HG03196 (cell line): ENCODE measurements around the gene C10orf95.
"Not testable (repeated sequence)": the region's sequence is repeated elsewhere in the genome, so short reads cannot be mapped to it uniquely, and the experiment has no call there.

Experiments
- ATAC-seq: cut with Tn5 transposase; IDR thresholded peaks from one replicate; pipeline ENCODE4 v1.9.1; 2021; ENCODE audit not compliant: unreplicated experiment

C10orf95 gene

GRCh38 chr10:102465466-102465865, 14.1 kb upstream of the C10orf95 start:
- ATAC-seq = no peak

DNA sequence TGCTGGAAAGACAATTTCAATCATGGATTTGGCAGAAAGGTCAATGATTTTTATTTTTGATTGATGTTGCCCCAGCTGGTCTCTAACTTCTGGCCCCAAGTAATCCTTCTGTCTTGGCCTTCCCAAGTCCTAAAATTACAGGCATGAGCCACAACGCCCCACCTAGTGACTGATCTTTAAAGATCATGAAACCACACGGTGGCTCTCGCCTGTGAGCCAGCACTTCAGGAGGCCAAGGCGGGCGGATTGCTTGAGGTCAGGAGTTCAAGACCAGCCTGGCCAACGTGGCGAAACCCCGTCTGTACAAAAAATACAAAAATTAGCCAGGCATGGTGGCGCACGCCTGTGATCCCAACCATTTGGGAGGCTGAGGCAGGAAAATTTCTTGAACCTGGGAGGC, 12.6 kb upstream of the C10orf95 start:
- ATAC-seq = no peak

DNA sequence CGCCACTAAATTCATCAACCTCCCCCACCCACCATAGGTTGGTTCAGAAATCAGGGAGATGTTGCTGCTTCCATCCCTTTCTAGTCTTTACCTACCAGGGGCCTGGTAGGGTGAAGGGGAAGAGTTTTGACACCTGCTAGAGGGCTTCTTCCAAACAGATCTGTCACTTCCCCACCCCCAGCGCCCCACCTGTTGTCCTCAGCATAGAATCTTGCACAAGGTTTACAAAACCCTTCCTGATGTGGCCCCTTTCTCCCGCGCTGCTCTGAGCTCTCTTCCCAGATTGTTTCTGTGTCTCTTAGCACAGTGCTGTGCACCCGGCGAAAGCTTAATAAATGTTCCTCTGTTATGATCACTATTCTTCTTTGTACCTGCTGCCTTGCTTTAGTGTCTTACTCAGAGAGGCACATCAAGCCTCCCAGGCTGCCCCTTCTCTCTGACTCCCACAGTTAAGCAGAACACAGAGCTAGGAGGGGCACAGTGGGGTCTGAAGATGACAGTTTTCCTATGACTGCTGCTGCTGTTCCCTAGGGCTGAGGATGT, 11.2 kb upstream of the C10orf95 start:
- no peak for ATAC-seq

GRCh38 chr10:102461187-102462054, 10.1 kb upstream of the C10orf95 start:
- peak; percentile 80 for ATAC-seq

DNA sequence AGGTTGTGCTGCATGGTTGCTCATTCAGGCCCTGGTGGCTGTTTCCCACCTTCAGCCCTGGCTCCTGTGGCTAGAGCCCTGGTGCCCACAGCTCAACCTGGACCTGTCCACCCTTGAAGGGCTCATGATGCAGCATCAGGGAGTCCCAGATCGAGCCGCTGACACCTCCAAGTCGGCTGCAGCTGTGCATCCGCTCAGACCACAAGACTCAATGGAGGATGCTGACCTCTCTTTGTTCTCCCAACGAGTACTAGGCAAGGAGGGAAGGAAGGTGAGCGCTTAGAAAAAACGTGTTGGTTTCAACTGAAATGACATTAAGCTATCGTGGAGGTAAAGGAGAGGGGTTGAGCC, 9.5 kb upstream of the C10orf95 start:
- ATAC-seq = peak; percentile 25

DNA sequence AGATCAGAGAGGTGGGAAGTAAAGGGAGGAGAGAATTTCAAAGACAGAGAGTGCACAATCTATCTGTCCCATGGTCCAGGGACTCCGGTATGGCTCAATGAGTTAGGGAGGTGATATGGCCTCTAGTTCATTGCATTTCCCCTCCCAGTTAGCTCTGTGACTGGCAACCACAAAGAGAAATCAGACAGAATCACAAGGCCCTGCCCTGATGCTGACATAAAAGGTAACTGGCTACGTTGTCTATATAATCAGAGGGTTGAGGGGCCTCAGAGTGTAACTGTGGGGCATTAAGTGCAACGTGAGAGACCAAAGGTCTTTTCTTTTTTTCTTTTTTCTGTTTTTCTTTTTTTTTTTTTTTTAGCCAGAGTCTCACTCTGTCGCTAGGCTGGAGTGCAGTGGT, 7.3 kb upstream of the C10orf95 start:
- ATAC-seq = no peak

- no peak for ATAC-seq
Measured at GRCh38 chr10:102457591-102458150, 6.3 kb upstream of the C10orf95 start.

DNA sequence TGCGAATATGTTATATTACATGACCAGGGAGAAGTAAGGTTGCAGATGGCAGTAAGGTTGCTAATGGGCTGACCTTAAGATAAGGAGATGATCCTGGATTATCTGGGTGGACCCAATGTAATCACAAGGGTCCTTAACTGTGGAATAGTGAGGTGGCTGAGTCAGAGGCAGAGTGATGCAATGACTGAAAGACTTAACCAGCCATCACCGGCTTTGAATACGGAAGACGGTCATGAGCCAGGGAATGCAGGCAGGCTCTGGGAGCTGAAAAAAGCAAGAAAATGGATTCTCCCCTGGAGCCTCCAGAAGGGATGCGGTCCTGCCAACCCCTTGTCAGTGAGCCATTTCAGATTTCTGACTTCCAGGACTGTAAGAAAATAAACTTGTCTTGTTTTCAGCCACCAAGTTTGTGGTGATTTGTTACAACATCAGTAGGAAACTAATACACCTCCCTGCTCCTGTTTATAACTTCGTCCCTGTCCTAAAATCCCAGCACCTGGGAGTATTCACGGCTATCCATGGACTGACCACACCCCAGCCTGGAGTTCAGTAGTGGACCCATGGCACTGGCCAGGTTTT, 4.6 kb upstream of the C10orf95 start:
- no peak for ATAC-seq

DNA sequence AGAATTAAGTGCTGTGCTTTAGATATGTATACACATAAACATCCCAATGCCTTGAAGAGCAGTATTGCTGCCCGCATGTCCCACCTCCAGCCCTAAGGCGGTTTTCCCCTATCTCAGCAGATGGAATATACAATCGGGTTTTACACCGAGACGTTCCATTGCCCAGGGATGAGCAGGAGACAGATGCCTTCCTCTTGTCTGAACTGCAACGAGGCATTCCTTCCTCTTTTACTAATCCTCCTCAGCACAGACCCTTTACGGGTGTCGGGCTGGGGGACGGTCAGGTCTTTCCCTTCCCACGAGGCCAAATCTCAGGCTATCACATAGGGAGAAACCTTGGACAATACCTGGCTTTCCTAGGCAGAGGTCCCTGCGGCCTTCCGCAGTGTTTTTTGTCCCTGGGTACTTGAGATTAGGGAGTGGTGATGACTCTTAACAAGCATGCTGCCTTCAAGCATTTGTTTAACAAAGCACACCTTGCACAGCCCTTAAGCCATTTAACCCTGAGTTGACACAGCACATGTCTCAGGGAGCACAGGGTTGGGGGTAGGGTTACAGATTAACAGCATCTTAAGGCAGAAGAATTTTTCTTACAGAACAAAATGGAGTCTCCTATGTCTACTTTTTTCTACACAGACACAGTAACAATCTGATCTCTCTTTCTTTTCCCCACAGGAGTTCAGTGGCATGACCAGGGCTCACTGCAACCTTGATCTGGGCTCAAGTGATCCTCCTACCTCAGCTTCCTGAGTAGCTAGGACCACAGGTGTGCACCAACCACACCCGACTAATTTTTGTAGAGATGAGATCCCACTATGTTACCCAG, 3.5 kb upstream of the C10orf95 start:
- ATAC-seq = not testable (repeated sequence)

- ATAC-seq = no peak
Measured at GRCh38 chr10:102453502-102453901, 2.2 kb upstream of the C10orf95 start.

DNA sequence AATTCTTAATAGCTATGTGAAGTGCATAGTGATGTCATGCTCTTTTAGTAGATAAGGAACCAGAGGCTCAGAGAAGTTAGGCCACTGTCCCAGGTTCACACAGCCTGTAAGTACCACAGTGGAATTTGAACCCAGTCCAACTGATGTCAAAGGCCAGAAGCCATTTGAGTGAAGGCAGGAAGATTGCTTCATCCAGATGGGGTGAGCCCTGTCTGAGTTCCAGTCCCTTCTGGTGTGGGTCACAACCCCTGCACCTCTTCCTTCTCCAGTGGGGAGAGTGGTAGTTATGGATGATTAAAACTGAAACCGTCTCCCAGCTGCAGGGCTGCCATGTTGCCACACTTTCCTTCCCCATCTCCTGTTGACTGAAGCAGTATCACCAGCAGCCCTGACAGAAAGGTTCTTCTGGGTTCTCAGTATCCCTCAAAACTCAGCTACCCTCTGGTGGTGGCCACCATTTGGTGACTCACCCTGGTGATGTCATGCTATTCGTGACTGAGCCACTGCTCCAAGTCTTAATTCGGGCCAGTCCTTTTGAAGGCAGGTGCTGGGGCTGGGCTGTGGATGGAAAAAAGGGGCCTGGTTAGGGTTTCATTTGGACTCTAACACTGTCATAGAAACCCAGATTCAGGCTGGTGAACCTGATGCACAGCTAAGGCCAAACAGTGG, 1.5 kb upstream of the C10orf95 start:
- no peak for ATAC-seq

DNA sequence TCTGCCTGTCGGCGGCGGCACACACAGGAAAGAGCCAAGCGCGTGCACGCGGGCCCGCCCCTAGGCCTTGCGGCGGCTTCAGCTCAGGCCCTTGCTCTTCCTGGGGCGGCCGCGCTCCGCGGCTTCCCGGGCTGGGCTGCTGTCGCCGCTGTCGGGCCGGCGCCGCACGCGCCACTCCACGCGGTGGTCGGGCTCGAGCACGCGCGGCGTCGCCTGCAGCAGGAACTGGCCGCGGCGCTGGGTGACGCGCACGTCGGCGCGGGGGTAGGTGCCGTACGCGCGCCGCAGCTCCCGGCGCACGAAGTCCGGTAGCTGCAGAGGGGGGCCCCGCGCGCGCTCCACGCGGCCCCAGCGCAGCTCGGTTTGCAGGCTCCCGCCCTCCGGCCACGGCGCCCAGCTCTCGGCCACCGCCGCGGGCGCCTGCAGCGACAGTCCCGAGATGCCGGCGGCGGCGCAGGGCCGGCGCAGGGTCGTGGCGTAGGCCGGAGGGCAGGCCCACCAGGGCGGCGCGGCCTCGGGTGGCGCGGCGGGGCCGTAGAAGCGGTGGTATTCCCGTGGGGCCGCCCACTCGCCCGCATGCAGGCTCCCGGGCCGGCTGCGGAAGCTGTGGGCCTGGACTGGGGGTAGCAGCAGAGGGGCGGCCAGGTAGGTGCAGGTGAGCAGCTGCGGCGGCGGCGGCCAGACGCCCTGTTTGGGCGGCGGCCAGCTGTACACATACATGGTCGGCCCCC, 804 bp downstream of the C10orf95 start:
- peak; percentile 71 for ATAC-seq

DNA sequence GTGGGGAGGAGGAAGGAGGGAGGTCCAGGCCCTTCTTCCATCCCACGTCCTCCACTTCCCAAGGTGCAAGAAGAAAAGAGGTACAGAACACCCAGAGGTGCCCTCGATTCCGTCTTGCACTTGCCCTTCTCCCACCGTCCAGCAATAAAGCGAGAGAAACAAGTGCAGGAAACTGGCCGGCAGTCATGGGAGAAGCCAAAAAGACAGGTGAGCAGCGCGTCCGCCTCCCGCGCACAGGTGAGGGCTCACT, 1.3 kb downstream of the C10orf95 start:
- no peak for ATAC-seq

GRCh38 chr10:102449321-102450123, 1.8 kb downstream of the C10orf95 start:
- peak; percentile 44 for ATAC-seq

DNA sequence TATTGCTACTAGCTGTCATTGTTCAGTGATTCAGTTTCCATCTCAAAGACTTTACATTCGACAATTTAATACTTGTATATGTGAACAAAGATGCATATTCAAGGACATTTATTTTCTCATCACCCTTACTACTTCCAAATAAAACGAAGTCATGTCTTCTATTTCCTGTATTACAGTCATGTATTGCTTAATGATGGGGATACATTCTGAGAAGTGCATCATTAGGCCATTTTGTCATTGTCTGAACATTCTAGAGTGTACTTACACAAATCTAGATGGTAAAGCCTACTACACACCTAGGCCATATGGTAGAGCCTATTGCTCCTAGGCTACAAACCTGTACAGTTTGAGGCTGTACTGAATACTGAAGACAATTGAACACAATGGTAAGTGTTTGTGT, 6.5 kb downstream of the C10orf95 start:
- no peak for ATAC-seq

DNA sequence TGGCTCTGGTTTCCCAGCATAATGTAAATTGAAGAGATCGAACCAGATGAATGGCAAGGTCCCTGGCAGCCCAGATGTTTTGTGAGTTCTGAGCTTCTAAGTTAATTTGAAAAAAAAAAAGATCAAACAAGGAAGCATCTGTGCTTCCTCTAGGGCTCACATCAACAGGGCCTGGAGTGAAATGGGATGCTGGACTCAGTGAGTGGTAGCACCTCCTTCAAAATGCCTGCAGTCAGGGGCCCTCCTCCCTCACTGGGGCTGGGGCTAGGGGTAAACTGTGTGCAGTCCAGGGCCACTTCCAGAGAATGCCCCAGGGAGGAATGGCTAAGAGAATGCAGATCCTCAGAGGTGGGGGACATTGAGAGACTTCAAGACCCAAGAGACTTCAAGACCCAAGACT, 13.0 kb downstream of the C10orf95 start:
- no peak for ATAC-seq

- no peak for ATAC-seq
Measured at GRCh38 chr10:102437515-102437914, 13.8 kb downstream of the C10orf95 start.

DNA sequence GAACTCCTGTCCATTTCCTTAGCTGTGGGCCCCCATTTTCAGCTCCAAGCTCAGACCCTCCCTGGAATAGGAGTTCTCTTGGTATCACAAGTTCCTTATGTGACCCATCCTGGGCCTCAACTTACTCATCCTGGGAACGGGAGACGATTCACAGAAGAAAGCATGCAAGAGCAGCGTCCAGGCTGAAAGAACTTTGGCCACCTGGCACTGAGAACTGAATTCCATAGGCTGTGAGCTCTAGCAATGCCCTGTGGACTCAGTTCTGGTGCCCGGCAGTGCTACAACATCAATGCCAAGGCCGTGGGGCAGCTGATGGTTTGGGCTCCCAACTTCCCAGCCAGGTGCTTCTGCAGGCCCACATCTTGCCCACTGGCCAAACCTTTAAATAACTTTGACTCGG, 15.0 kb downstream of the C10orf95 start:
- ATAC-seq = no peak

GRCh38 chr10:102435529-102436233, 15.7 kb downstream of the C10orf95 start:
- no peak for ATAC-seq
